ENCODE data around the gene PHACTR1.

Gene PHACTR1

GRCh38 chr6:12962987-12963386 lies 246.4 kb downstream of the PHACTR1 start:
- Histone ChIP-seq H3K27me3 (ENCODE audit: insufficient read depth, poor library complexity, severe bottlenecking) (no peaks in the 10 kb centered on the region), H3K4me3 (replicated peaks; ENCODE audit: insufficient read depth, low read length) (no peak overlapping the region), H3K27ac (replicated peaks) (peak overlapping the region; percentile 53)
- TF ChIP-seq GABPA (IDR thresholded peaks at IDR 0.05; ENCODE audit: low read depth) (no peak; the same call in 1 of the 2 replicates), SPI1 (IDR thresholded peaks at IDR 0.05; ENCODE audit: borderline replicate concordance, low read depth) (peak; percentile 93)
- peak in 1 of 2 experiments; percentile 63 for DNase-seq (ENCODE audit: low read depth in 1 of 2, low spot score in 1 of 2)

DNA sequence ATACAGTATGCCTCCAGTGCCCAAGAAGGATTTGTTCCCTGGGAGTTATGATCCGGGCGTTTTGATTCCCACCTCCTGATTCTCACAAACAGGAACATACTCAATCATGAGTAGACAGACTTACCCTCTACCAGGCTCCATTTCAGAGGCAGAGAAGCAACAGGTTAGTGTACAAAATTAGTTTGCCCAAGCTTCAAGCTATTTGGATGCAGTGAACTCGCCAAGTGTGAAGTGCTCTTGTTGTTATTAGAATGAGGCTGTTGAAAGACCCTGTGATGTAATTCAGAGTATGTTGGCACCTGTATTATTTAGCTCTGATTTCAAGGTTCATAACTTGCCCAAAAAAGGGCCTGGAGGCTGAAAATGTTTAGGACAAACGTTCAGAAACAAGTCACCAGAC lies 247.0 kb downstream of the PHACTR1 start:
- no peak overlapping the region; the same call in 1 of the 2 replicates for H3K27ac ChIP-seq (replicated peaks)
- H3K27me3 ChIP-seq (ENCODE audit: insufficient read depth, poor library complexity, severe bottlenecking): no peaks in the 10 kb centered on the region
- no peak overlapping the region for H3K4me3 ChIP-seq (replicated peaks; ENCODE audit: insufficient read depth, low read length)
- TF ChIP-seq SPI1 (IDR thresholded peaks at IDR 0.05; ENCODE audit: borderline replicate concordance, low read depth): no peak
- no peak for TF ChIP-seq POLR2AphosphoS5 (IDR thresholded peaks at IDR 0.05; ENCODE audit: low read depth)
- TF ChIP-seq, protein P1, sequence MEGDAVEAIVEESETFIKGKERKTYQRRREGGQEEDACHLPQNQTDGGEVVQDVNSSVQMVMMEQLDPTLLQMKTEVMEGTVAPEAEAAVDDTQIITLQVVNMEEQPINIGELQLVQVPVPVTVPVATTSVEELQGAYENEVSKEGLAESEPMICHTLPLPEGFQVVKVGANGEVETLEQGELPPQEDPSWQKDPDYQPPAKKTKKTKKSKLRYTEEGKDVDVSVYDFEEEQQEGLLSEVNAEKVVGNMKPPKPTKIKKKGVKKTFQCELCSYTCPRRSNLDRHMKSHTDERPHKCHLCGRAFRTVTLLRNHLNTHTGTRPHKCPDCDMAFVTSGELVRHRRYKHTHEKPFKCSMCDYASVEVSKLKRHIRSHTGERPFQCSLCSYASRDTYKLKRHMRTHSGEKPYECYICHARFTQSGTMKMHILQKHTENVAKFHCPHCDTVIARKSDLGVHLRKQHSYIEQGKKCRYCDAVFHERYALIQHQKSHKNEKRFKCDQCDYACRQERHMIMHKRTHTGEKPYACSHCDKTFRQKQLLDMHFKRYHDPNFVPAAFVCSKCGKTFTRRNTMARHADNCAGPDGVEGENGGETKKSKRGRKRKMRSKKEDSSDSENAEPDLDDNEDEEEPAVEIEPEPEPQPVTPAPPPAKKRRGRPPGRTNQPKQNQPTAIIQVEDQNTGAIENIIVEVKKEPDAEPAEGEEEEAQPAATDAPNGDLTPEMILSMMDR (IDR thresholded peaks at IDR 0.05; ENCODE audit: insufficient read depth, low read length): no peak
- TF ChIP-seq, protein P2, sequence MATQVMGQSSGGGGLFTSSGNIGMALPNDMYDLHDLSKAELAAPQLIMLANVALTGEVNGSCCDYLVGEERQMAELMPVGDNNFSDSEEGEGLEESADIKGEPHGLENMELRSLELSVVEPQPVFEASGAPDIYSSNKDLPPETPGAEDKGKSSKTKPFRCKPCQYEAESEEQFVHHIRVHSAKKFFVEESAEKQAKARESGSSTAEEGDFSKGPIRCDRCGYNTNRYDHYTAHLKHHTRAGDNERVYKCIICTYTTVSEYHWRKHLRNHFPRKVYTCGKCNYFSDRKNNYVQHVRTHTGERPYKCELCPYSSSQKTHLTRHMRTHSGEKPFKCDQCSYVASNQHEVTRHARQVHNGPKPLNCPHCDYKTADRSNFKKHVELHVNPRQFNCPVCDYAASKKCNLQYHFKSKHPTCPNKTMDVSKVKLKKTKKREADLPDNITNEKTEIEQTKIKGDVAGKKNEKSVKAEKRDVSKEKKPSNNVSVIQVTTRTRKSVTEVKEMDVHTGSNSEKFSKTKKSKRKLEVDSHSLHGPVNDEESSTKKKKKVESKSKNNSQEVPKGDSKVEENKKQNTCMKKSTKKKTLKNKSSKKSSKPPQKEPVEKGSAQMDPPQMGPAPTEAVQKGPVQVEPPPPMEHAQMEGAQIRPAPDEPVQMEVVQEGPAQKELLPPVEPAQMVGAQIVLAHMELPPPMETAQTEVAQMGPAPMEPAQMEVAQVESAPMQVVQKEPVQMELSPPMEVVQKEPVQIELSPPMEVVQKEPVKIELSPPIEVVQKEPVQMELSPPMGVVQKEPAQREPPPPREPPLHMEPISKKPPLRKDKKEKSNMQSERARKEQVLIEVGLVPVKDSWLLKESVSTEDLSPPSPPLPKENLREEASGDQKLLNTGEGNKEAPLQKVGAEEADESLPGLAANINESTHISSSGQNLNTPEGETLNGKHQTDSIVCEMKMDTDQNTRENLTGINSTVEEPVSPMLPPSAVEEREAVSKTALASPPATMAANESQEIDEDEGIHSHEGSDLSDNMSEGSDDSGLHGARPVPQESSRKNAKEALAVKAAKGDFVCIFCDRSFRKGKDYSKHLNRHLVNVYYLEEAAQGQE (IDR thresholded peaks at IDR 0.05; ENCODE audit: insufficient replicate concordance, low read depth): no peak
- no peak for TF ChIP-seq GABPA (IDR thresholded peaks at IDR 0.05; ENCODE audit: low read depth)
- no peak for DNase-seq (ENCODE audit: low read depth in 1 of 2, low spot score in 1 of 2)

GRCh38 chr6:12967686-12968085 lies 251.1 kb downstream of the PHACTR1 start:
- TF ChIP-seq SPI1 (IDR thresholded peaks at IDR 0.05; ENCODE audit: borderline replicate concordance, low read depth): peak; percentile 49; the same call in 1 of the 2 replicates
- TF ChIP-seq, protein P2 (IDR thresholded peaks at IDR 0.05; ENCODE audit: insufficient replicate concordance, low read depth): no peak
- TF ChIP-seq, protein P1 (IDR thresholded peaks at IDR 0.05; ENCODE audit: insufficient read depth, low read length): no peak
- TF ChIP-seq GABPA (IDR thresholded peaks at IDR 0.05; ENCODE audit: low read depth): no peak
- peak in 1 of 2 experiments; percentile 49 for DNase-seq (ENCODE audit: low read depth in 1 of 2, low spot score in 1 of 2)
- no peaks in the 10 kb centered on the region for H3K27me3 ChIP-seq (ENCODE audit: insufficient read depth, poor library complexity, severe bottlenecking)
- no peak overlapping the region; the same call in 1 of the 2 replicates for H3K27ac ChIP-seq (replicated peaks)
- no peak overlapping the region for H3K4me3 ChIP-seq (replicated peaks; ENCODE audit: insufficient read depth, low read length)

DNA sequence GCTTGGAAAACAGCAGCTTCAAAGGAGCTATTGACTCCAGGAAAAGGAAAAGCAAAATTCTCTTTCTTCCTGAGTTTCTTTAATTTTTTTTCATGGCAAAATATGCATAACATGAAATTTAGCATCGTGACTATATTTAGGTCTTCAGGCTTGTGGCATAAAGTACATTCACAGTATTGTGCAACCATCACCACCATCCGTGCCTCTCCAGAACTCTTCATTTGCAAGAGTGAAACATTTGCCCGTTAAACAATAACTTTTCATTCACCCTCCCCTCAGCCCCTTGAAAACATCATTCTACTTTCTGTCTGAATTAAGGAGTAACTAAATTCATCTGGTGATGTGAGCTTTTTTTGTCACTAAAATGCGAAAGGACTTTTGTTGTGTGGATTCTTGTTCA lies 251.7 kb downstream of the PHACTR1 start:
- peak in 1 of 2 experiments; percentile 44 for DNase-seq (ENCODE audit: low read depth in 1 of 2, low spot score in 1 of 2)

More for the DNA sequence above, 251.7 kb downstream of the PHACTR1 start:
- TF ChIP-seq SPI1 (IDR thresholded peaks at IDR 0.05; ENCODE audit: borderline replicate concordance, low read depth) (no peak), GABPA (IDR thresholded peaks at IDR 0.05; ENCODE audit: low read depth) (no peak)
- TF ChIP-seq, protein P1 (IDR thresholded peaks at IDR 0.05; ENCODE audit: insufficient read depth, low read length): no peak
- Histone ChIP-seq H3K27ac (replicated peaks) (no peak overlapping the region), H3K27me3 (ENCODE audit: insufficient read depth, poor library complexity, severe bottlenecking) (no peaks in the 10 kb centered on the region), H3K4me3 (replicated peaks; ENCODE audit: insufficient read depth, low read length) (no peak overlapping the region)
